Measurements from ENCODE around the gene EFNB1. TPM values are rescaled to one million over a fixed set of nuclear protein-coding genes. Genes with fewer than 3 reads are reported as not detected.

EFNB1 gene
- total and polyA plus RNA-seq, 2 of the 8 experiments (the other 6 are each of a cell fraction or from before 2014, with no cell fraction given) = 2.3 to 5.4 TPM

GRCh38 chrX:68831405-68832100 is 2.7 kb downstream of the EFNB1 start:
- Histone ChIP-seq H3K4me1 (replicated peaks in 1 of 4; ENCODE audit: control insufficient read depth in 3 of 4, insufficient read depth in 4 of 4, low read length in 3 of 4) (peaks cover 0 to 14% (median 3%) of the 10 kb centered on the region in 4 experiments; a peak in 5 of 7 replicates), H2BK12ac (ENCODE audit: low read depth, low read length) (no peak overlapping the region), H3K79me2 (ENCODE audit: control insufficient read depth in 1 of 2, insufficient read depth in 2 of 2, low read length in 2 of 2) (no peaks in the 10 kb centered on the region), H3K18ac (ENCODE audit: extremely low read depth, low read length) (no peak overlapping the region), H3K27me3 (replicated peaks in 1 of 4; ENCODE audit: control insufficient read depth in 3 of 4, extremely low read depth in 1 of 4, insufficient read depth in 3 of 4, low read length in 3 of 4) (peaks cover 35 to 81% (median 74%) of the 10 kb centered on the region in 4 experiments), H3K4me2 (ENCODE audit: insufficient read depth in 1 of 2, low read depth in 2 of 2, low read length in 2 of 2) (peak overlapping the region; percentile 54 to 59), H2BK120ac (replicated peaks; ENCODE audit: low read depth, low read length) (no peak overlapping the region), H2BK15ac (ENCODE audit: low read length) (no peak overlapping the region), H3K9me3 (ENCODE audit: insufficient read depth in 2 of 2, low read depth in 1 of 2, low read length in 1 of 2) (no peaks in the 10 kb centered on the region; a peak in 1 of 4 replicates), H2AK5ac (ENCODE audit: low read depth, low read length) (no peak overlapping the region), H3K36me3 (ENCODE audit: control insufficient read depth in 2 of 4, insufficient read depth in 4 of 4, low read length in 3 of 4) (no peaks in the 10 kb centered on the region), H2BK20ac (ENCODE audit: low read length) (no peak overlapping the region), H3K56ac (replicated peaks; ENCODE audit: insufficient read length, low read depth, low read length) (no peak overlapping the region), H3K27ac (ENCODE audit: low read depth, low read length) (no peak overlapping the region), H3K4me3 (ENCODE audit: extremely low read depth in 1 of 4, insufficient read depth in 2 of 4, low read depth in 3 of 4, low read length in 4 of 4) (peak overlapping the region in 2 of 4 experiments; percentile 6 to 37; a peak in 4 of 8 replicates), H4K8ac (ENCODE audit: extremely low read depth, insufficient read depth, low read length) (no peak overlapping the region), H2AFZ (ENCODE audit: low read length) (no peak overlapping the region), H4K91ac (replicated peaks; ENCODE audit: insufficient read length, low read length) (no peak overlapping the region), H4K20me1 (replicated peaks in 1 of 2; ENCODE audit: control insufficient read depth in 1 of 2, insufficient read depth in 2 of 2, low read length in 2 of 2) (peaks cover 15 to 20% of the 10 kb centered on the region in 2 experiments), H2BK5ac (ENCODE audit: low read depth, low read length) (no peak overlapping the region), H3K23me2 (ENCODE audit: low read depth, low read length) (peaks cover 10% of the 10 kb centered on the region; the same call in 1 of the 2 replicates), H3K14ac (ENCODE audit: insufficient read length) (no peak overlapping the region), H3K9ac (replicated peaks in 1 of 4; ENCODE audit: extremely low read depth in 1 of 4, low read depth in 3 of 4, low read length in 3 of 4) (no peak overlapping the region), H3K4ac (replicated peaks; ENCODE audit: insufficient read length, low read depth, low read length) (no peak overlapping the region), H4K5ac (ENCODE audit: insufficient read length, low read depth, low read length) (no peak overlapping the region), H3K79me1 (ENCODE audit: low read depth, low read length) (no peaks in the 10 kb centered on the region), H3K23ac (ENCODE audit: insufficient read length) (no peak overlapping the region)
- TF ChIP-seq ASH2L (IDR thresholded peaks at IDR 0.05; ENCODE audit: low read length) (no peak), TCF12 (IDR thresholded peaks at IDR 0.05; ENCODE audit: low read depth, low read length) (0 out of 2 replicates have a peak, but pooled peaks have one; percentile 43), POLR2AphosphoS5 (IDR thresholded peaks at IDR 0.05; ENCODE audit: low read depth, low read length) (peak; percentile 86)
- ChIA-PET POLR2A (ENCODE audit: partially characterized antibody) (interaction anchor here (0.9 to 1.3 kb wide), 4 partner anchors 27 to 158 kb away, joined by 3 to 5 read pairs (median 3); no protein-coding TSS in a partner anchor), CTCF (ENCODE audit: partially characterized antibody) (interaction anchor here (1.0 to 2.5 kb wide), 6 partner anchors 14 to 391 kb away, joined by 3 to 12 read pairs (median 3); no protein-coding TSS in a partner anchor)
- FAIRE-seq (peak; percentile 90), DNase-seq (ENCODE audit: low read depth in 1 of 2, low spot score in 2 of 2) (peak in 1 of 2 experiments; percentile 40)
- WGBS, 2 experiments (ENCODE audit: extremely low coverage in 1 of 2, insufficient coverage in 1 of 2, insufficient read length in 1 of 2, insufficient replicate concordance in 2 of 2, low coverage in 1 of 2, low lambda C conversion rate in 2 of 2, missing lambda C conversion rate in 1 of 2) = 15% methylated on average over 4 of the region's 7 CpGs; no CpG with 5 or more reads in 1 of the 2 experiments
